B cell (primary cell): ENCODE data around the gene C19orf44. TPM values are rescaled to one million over a fixed set of nuclear protein-coding genes. Genes with fewer than 3 reads are reported as not detected.

Source experiments
- ATAC-seq: fragments of 200-7000 bp; cut with Tn5 transposase; one replicate; pipeline ENCODE4 v1.10.0; 2021; ENCODE audit warnings: low read depth, mild to moderate bottlenecking, moderate number of reproducible peaks, moderate library complexity
- CTCF ChIA-PET: fragments of 350-600 bp; sonication (Branson Sonifier 250); formaldehyde crosslinking; loops from one replicate; lab custom pipeline; 2021; ENCODE audit warnings: antibody characterized with exemption, inconsistent platforms; lab: Charles Lee
- POLR2A ChIA-PET: fragments of 350-600 bp; sonication (Branson Sonifier 250); formaldehyde crosslinking; loops from one replicate; lab custom pipeline; 2021; ENCODE audit warnings: antibody characterized with exemption; lab: Charles Lee
- DNase-seq: peaks from one replicate; pipeline ENCODE4 v3.0.0; 2013
- H2AFZ ChIP-seq: 2 replicates; pipeline ENCODE4 v1.6.1; 2012; ENCODE audit warnings: mild to moderate bottlenecking, low read depth, low read length; ENCODE audit not compliant: insufficient read depth, poor library complexity, severe bottlenecking
- H3K27ac ChIP-seq, 2 donors: 1 replicate in 1 of 2; 2 replicates in 1 of 2; pipeline ENCODE4 v1.5.1; 2012 to 2013; ENCODE audit warnings: low read length in 2 of 2, mild to moderate bottlenecking in 2 of 2, moderate library complexity in 1 of 2
- H3K27me3 ChIP-seq, 4 experiments: fragments of 200-600 bp in 1 of 4; sonication (generic) in 1 of 4; replicated peaks in 1 of 4; 1 replicate in 2 of 4; 2 replicates in 2 of 4; pipeline versions ENCODE4 v1.6.1 to v1.7.0; 2013 to 2016; ENCODE audit warnings: low read length in 3 of 4, mild to moderate bottlenecking in 2 of 4, mixed read lengths in 1 of 4, moderate library complexity in 1 of 4; ENCODE audit not compliant: insufficient read depth in 4 of 4, control insufficient read depth in 3 of 4; ENCODE audit errors: control extremely low read depth in 1 of 4
- H3K36me3 ChIP-seq, 2 experiments: replicated peaks in 1 of 2; 1 replicate in 1 of 2; 2 replicates in 1 of 2; pipeline versions ENCODE4 v1.6.1 to v1.7.1; 2013; ENCODE audit warnings: low read length in 1 of 2; ENCODE audit not compliant: insufficient read depth in 2 of 2, control insufficient read depth in 1 of 2; ENCODE audit errors: control extremely low read depth in 1 of 2, extremely low read depth in 1 of 2
- H3K4me1 ChIP-seq, 2 donors: fragments of 200-600 bp in 1 of 2; sonication (generic) in 1 of 2; 1 replicate in 1 of 2; 2 replicates in 1 of 2; pipeline versions ENCODE4 v1.5.1 to v1.6.1; 2013 to 2017; ENCODE audit warnings: low read length in 2 of 2; ENCODE audit not compliant: control insufficient read depth in 2 of 2, insufficient read depth in 2 of 2
- H3K4me2 ChIP-seq: replicated peaks from 2 replicates; pipeline ENCODE3; 2012; ENCODE audit warnings: mild to moderate bottlenecking, low read depth, low read length; ENCODE audit not compliant: poor library complexity, severe bottlenecking
- H3K4me3 ChIP-seq, 5 experiments: fragments of 200-600 bp in 1 of 5; sonication (generic) in 1 of 5; 1 replicate in 3 of 5; 2 replicates in 2 of 5; pipeline versions ENCODE4 v1.5.1 to v1.7.0; 2011 to 2016; ENCODE audit warnings: low read length in 4 of 5, mild to moderate bottlenecking in 4 of 5, low read depth in 2 of 5, control low read depth in 1 of 5, moderate library complexity in 1 of 5; ENCODE audit not compliant: insufficient read depth in 1 of 5; ENCODE audit errors: control extremely low read depth in 1 of 5, extremely low read depth in 1 of 5
- H3K79me2 ChIP-seq: fragments of 200-600 bp; sonication (generic); one replicate; pipeline ENCODE4 v1.6.0; 2016; ENCODE audit warnings: low read length; ENCODE audit not compliant: control insufficient read depth, insufficient read depth
- H3K9ac ChIP-seq: fragments of 200-600 bp; sonication (generic); 2 replicates; pipeline ENCODE4 v1.6.1; 2017; ENCODE audit warnings: mild to moderate bottlenecking, low read length, moderate library complexity
- H3K9me3 ChIP-seq, 3 donors: one replicate each; pipeline versions ENCODE4 v1.6.1 to v1.7.1; 2013; ENCODE audit warnings: low read length in 2 of 3; ENCODE audit not compliant: control insufficient read depth in 2 of 3, insufficient read depth in 1 of 3; ENCODE audit errors: control extremely low read depth in 1 of 3
- H4K20me1 ChIP-seq: 2 replicates; pipeline ENCODE4 v1.6.0; 2012; ENCODE audit warnings: mild to moderate bottlenecking, low read length; ENCODE audit not compliant: insufficient read depth, control insufficient read depth, poor library complexity, severe bottlenecking
- H3K27ac Mint-ChIP-seq: one replicate; pipeline ENCODE4 v1.8.0; 2021; ENCODE audit warnings: mixed read lengths
- H3K27me3 Mint-ChIP-seq: one replicate; pipeline ENCODE4 v1.8.0; 2021; ENCODE audit warnings: mixed read lengths
- H3K4me1 Mint-ChIP-seq: one replicate; pipeline ENCODE4 v1.8.0; 2021; ENCODE audit warnings: mixed read lengths
- H3K4me3 Mint-ChIP-seq: one replicate; pipeline ENCODE4 v1.8.0; 2021; ENCODE audit warnings: mixed read lengths
- H3K9me3 Mint-ChIP-seq: one replicate; pipeline ENCODE4 v1.8.0; 2022; ENCODE audit warnings: mixed read lengths; ENCODE audit not compliant: insufficient read depth
- EZH2 ChIP-seq: IDR thresholded peaks from 2 replicates; pipeline ENCODE4 v1.6.1; 2012; ENCODE audit warnings: borderline replicate concordance, low read depth, mild to moderate bottlenecking, moderate library complexity, low read length; ENCODE audit not compliant: insufficient read depth, poor library complexity, severe bottlenecking
- WGBS: methylation state at CpG from one replicate; pipeline ENCODE4 v1.1.5; 2013; ENCODE audit warnings: missing lambda C conversion rate; ENCODE audit not compliant: insufficient coverage; 5-methylcytosine and 5-hydroxymethylcytosine counted together
- intact Hi-C: fragments of 100-400 bp; cut with micrococcal nuclease; formaldehyde crosslinking; loops from one replicate; pipeline ENCODE4 v1.10.0; 2022
- polyA plus RNA-seq: library from polyadenylated mRNA; depleted of rRNA; stranded (reverse); fragments of >200 nt; gene quantifications from 2 replicates; pipeline ENCODE4 v1.2.3, GENCODE V29; 2012
- total RNA-seq, 2 donors: library from RNA; stranded (reverse); fragments of 120-200 nt in 1 of 2; gene quantifications; 1 replicate in 1 of 2; 2 replicates in 1 of 2; pipeline versions ENCODE4 v1.2.3 to v1.2.4, GENCODE V29; 2013 to 2022
- TF ChIP-seq, protein P1 (sequence below): fragments of 200-600 bp; IDR thresholded peaks from one replicate; pipeline ENCODE4 v1.8.0; 2022; ENCODE audit warnings: antibody characterized with exemption, mild to moderate bottlenecking

The C19orf44 gene
- total and polyA plus RNA-seq, 2 donors (not counting 1 experiment from before 2014, with no cell fraction given), result 4.9 to 8.4 TPM

DNA sequence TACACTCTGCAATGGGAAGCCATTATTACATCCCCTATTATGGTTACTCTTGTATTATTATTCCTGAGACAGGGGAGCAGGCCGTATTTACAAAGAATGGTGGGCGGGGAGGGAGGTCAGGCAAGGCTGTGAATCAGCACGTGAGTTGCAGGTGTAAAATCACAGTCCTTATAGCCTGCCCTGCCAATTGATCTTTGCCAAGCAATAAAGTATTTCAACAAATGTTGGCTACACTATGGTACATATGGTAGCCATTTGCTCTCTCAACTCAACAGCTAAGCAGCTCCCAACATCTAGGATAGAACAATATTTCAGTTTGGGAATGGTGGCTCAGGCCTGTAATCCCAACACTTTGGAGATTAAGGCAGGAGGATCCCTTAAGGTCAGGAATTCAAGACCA lies 36.5 kb upstream of the C19orf44 start:
- TF ChIP-seq, protein P1, sequence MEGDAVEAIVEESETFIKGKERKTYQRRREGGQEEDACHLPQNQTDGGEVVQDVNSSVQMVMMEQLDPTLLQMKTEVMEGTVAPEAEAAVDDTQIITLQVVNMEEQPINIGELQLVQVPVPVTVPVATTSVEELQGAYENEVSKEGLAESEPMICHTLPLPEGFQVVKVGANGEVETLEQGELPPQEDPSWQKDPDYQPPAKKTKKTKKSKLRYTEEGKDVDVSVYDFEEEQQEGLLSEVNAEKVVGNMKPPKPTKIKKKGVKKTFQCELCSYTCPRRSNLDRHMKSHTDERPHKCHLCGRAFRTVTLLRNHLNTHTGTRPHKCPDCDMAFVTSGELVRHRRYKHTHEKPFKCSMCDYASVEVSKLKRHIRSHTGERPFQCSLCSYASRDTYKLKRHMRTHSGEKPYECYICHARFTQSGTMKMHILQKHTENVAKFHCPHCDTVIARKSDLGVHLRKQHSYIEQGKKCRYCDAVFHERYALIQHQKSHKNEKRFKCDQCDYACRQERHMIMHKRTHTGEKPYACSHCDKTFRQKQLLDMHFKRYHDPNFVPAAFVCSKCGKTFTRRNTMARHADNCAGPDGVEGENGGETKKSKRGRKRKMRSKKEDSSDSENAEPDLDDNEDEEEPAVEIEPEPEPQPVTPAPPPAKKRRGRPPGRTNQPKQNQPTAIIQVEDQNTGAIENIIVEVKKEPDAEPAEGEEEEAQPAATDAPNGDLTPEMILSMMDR, result no peak
- TF ChIP-seq EZH2, result no peak
- H3K27me3 ChIP-seq, result no peaks in the 10 kb centered on the region
- CTCF ChIA-PET, result interaction anchor here (1.1 kb wide), 1 partner anchor 16 kb away, joined by 3 read pairs; no protein-coding TSS in a partner anchor
- peaks cover 0 to 3% of the 10 kb centered on the region in 2 experiments for H3K36me3 ChIP-seq
- H2AFZ ChIP-seq, result no peak overlapping the region
- Mint-ChIP-seq H3K4me1 (peaks cover 76% of the 10 kb centered on the region), H3K4me3 (no peak overlapping the region), H3K27me3 (no peaks in the 10 kb centered on the region), H3K9me3 (no peaks in the 10 kb centered on the region), H3K27ac (no peak overlapping the region)
- POLR2A ChIA-PET, result no interaction called here
- H3K27ac ChIP-seq, result no peak overlapping the region
- no peak overlapping the region for H3K4me3 ChIP-seq
- no peak for DNase-seq
- intact Hi-C loops, result no loop called here
- H3K4me2 ChIP-seq, result no peak overlapping the region
- no CpG with 5 or more reads among the region's 3 CpGs for WGBS
- H3K79me2 ChIP-seq, result peaks cover 98% of the 10 kb centered on the region
- H3K4me1 ChIP-seq, result peaks cover 41 to 45% of the 10 kb centered on the region in 2 donors
- no peak for ATAC-seq
- no peak overlapping the region for H3K9ac ChIP-seq
- no peaks in the 10 kb centered on the region for H3K9me3 ChIP-seq
- peaks cover 94% of the 10 kb centered on the region for H4K20me1 ChIP-seq

DNA sequence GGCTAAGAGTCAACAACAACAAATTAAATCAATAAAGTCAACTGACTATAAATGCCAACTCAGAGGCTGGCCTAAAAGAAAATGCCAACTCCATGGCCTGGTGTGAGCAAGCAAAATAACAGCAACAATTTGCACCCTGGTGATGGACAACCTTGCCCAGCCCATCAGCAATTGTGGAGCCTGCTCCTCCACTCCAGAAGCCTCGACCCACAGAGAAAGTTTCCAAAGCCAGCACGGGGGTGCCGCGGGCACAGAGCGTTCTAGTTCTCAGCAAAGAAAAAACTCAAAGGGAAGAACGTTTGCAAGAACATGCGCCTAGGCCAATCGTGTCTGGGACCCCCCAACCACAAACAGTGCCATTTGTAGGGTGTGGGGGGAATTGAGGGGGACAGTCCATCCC lies 35.7 kb upstream of the C19orf44 start:
- CTCF ChIA-PET, result no interaction called here
- POLR2A ChIA-PET, result no interaction called here
- H3K36me3 ChIP-seq, result peaks cover 0 to 3% of the 10 kb centered on the region in 2 experiments
- no peaks in the 10 kb centered on the region for H3K27me3 ChIP-seq
- Mint-ChIP-seq H3K27me3 (no peaks in the 10 kb centered on the region), H3K4me3 (no peak overlapping the region), H3K9me3 (no peaks in the 10 kb centered on the region), H3K27ac (no peak overlapping the region), H3K4me1 (peaks cover 80% of the 10 kb centered on the region)
- no peak overlapping the region for H3K9ac ChIP-seq
- ATAC-seq (no peak), DNase-seq (no peak)
- no peak overlapping the region for H2AFZ ChIP-seq
- H4K20me1 ChIP-seq, result peaks cover 92% of the 10 kb centered on the region
- H3K79me2 ChIP-seq, result peaks cover 98% of the 10 kb centered on the region
- TF ChIP-seq, protein P1, result no peak
- TF ChIP-seq EZH2, result no peak
- no peak overlapping the region for H3K4me2 ChIP-seq
- H3K27ac ChIP-seq, result no peak overlapping the region
- peaks cover 41 to 45% of the 10 kb centered on the region in 2 donors for H3K4me1 ChIP-seq
- intact Hi-C loops, result no loop called here
- H3K4me3 ChIP-seq, result no peak overlapping the region
- no peaks in the 10 kb centered on the region for H3K9me3 ChIP-seq
- 80% methylated on average over 1 of the region's 8 CpGs for WGBS
